DND-41 (cell line): ENCODE measurements around the gene CRY1.

Experiments used
- ATAC-seq: fragments of 200-7000 bp; cut with Tn5 transposase; 3 replicates; pipeline ENCODE4 v1.9.1; 2021; ENCODE audit warnings: low read depth; ENCODE audit not compliant: insufficient read depth
- DNase-seq: peaks from one replicate; pipeline ENCODE4 v3.0.0-alpha.2; 2020
- H2AFZ ChIP-seq: 2 replicates; pipeline ENCODE4 v1.6.0; 2012; ENCODE audit warnings: low read depth, low read length
- H3K27ac ChIP-seq: 2 replicates; pipeline ENCODE4 v1.5.1; 2012; ENCODE audit warnings: low read length, inconsistent platforms
- H3K27me3 ChIP-seq: fragments of 200-600 bp; sonication (generic); 2 replicates; pipeline ENCODE4 v1.6.0; 2012; ENCODE audit warnings: low read length, mild to moderate bottlenecking, inconsistent platforms; ENCODE audit not compliant: insufficient read depth, poor library complexity
- H3K36me3 ChIP-seq: 2 replicates; pipeline ENCODE4 v1.5.1; 2012; ENCODE audit warnings: low read length, inconsistent platforms; ENCODE audit not compliant: insufficient read depth
- H3K4me1 ChIP-seq: 2 replicates; pipeline ENCODE4 v1.5.1; 2012; ENCODE audit warnings: mild to moderate bottlenecking, low read length; ENCODE audit not compliant: insufficient read depth
- H3K4me2 ChIP-seq: 2 replicates; pipeline ENCODE4 v1.6.0; 2012; ENCODE audit warnings: mild to moderate bottlenecking, moderate library complexity, low read length, inconsistent platforms; ENCODE audit not compliant: insufficient read depth
- H3K4me3 ChIP-seq, 2 experiments: fragments of 200-600 bp in 1 of 2; shearing (Covaris generic) in 1 of 2; 2 replicates each; pipeline ENCODE4 v1.5.1; 2012 to 2016; ENCODE audit warnings: inconsistent platforms in 2 of 2, low read length in 2 of 2, mild to moderate bottlenecking in 2 of 2, low read depth in 1 of 2, moderate library complexity in 1 of 2
- H3K79me2 ChIP-seq: 2 replicates; pipeline ENCODE4 v1.6.0; 2012; ENCODE audit warnings: low read length, inconsistent platforms; ENCODE audit not compliant: insufficient read depth
- H3K9ac ChIP-seq: 2 replicates; pipeline ENCODE4 v1.6.0; 2012; ENCODE audit warnings: low read depth, mild to moderate bottlenecking, inconsistent platforms, low read length, moderate library complexity
- H3K9me3 ChIP-seq: 2 replicates; pipeline ENCODE4 v1.5.1; 2012; ENCODE audit warnings: low read length, moderate library complexity, mild to moderate bottlenecking, inconsistent platforms; ENCODE audit not compliant: insufficient read depth, severe bottlenecking
- H4K20me1 ChIP-seq: 2 replicates; pipeline ENCODE4 v1.6.0; 2012; ENCODE audit warnings: low read length; ENCODE audit not compliant: insufficient read depth
- EZH2 ChIP-seq: IDR thresholded peaks from 3 replicates; pipeline ENCODE4 v1.6.1; 2012; ENCODE audit warnings: borderline replicate concordance, low read depth, mild to moderate bottlenecking, moderate library complexity, low read length, inconsistent platforms; ENCODE audit not compliant: severe bottlenecking
- TF ChIP-seq, protein P1 (sequence below): IDR thresholded peaks from 2 replicates; pipeline ENCODE4 v1.5.1; 2012; ENCODE audit warnings: borderline replicate concordance, low read length, moderate library complexity, mild to moderate bottlenecking; ENCODE audit not compliant: poor library complexity, severe bottlenecking; ENCODE audit errors: extremely low read depth

Gene CRY1

DNA sequence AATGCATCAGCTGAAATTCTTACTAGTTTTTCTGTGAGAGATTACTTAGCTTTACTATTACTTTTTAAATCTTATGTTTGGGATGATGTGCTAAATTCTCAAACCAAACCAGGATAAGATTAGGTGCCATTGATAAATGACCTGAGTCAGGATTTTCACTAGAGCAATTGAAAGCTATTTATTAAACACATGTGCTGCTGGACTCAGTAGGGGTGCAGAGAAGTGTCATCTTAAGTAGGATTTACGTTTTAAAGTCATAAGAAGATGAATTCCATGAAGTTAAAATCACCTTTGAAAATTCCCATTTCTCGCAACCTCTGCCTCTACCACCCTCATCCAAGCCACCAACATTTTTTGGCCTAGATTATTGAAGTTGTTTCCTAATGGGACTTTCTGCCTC is 128.8 kb downstream of the CRY1 start:
- Histone ChIP-seq H3K27ac (no peak overlapping the region), H4K20me1 (peaks cover 5% of the 10 kb centered on the region)

GRCh38 chr12:106962286-106962685 is 131.1 kb downstream of the CRY1 start:
- Histone ChIP-seq H3K4me2 (no peak overlapping the region), H3K79me2 (peaks cover 72% of the 10 kb centered on the region), H3K27ac (no peak overlapping the region), H3K9me3 (no peaks in the 10 kb centered on the region), H3K27me3 (no peaks in the 10 kb centered on the region), H3K36me3 (peaks cover 13% of the 10 kb centered on the region), H3K4me3 (no peak overlapping the region), H3K4me1 (peaks cover 11% of the 10 kb centered on the region), H2AFZ (no peak overlapping the region), H3K9ac (no peak overlapping the region), H4K20me1 (peaks cover 5% of the 10 kb centered on the region)
- DNase-seq (no peak), ATAC-seq (no peak)
- TF ChIP-seq, protein P1, sequence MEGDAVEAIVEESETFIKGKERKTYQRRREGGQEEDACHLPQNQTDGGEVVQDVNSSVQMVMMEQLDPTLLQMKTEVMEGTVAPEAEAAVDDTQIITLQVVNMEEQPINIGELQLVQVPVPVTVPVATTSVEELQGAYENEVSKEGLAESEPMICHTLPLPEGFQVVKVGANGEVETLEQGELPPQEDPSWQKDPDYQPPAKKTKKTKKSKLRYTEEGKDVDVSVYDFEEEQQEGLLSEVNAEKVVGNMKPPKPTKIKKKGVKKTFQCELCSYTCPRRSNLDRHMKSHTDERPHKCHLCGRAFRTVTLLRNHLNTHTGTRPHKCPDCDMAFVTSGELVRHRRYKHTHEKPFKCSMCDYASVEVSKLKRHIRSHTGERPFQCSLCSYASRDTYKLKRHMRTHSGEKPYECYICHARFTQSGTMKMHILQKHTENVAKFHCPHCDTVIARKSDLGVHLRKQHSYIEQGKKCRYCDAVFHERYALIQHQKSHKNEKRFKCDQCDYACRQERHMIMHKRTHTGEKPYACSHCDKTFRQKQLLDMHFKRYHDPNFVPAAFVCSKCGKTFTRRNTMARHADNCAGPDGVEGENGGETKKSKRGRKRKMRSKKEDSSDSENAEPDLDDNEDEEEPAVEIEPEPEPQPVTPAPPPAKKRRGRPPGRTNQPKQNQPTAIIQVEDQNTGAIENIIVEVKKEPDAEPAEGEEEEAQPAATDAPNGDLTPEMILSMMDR: no peak
- no peak for TF ChIP-seq EZH2

More for the DNA sequence above, 128.8 kb downstream of the CRY1 start:
- DNase-seq (no peak), ATAC-seq (no peak)
- H3K9me3 ChIP-seq: no peaks in the 10 kb centered on the region
- TF ChIP-seq, protein P1: no peak
- no peak for TF ChIP-seq EZH2
- no peak overlapping the region for H3K9ac ChIP-seq
- H3K4me3 ChIP-seq: no peak overlapping the region
- H3K4me2 ChIP-seq: no peak overlapping the region
- peaks cover 29% of the 10 kb centered on the region for H3K36me3 ChIP-seq
- H2AFZ ChIP-seq: no peak overlapping the region
- peaks cover 50% of the 10 kb centered on the region for H3K79me2 ChIP-seq
- H3K4me1 ChIP-seq: no peaks in the 10 kb centered on the region
- no peaks in the 10 kb centered on the region for H3K27me3 ChIP-seq

DNA sequence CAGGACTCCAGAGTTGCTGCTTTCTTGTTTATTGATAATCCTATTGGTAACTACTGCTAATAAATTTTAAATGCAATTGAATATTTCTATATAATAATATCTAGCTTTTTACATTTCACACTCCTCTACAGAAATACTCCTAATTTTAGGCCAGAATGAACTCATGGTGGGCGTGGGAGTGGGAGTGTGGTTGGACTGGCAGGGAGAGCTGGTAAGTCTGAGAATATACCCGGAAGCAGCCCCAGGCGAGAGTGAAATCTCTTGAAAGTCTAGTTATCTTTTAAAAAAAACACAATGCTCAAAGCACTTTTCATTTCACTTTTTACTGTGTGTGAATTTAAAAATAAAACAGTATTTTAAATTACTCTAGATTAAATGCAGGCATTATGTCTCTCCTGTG is 132.9 kb downstream of the CRY1 start:
- Histone ChIP-seq H3K4me1 (peaks cover 14% of the 10 kb centered on the region), H3K79me2 (peaks cover 80% of the 10 kb centered on the region), H3K9ac (no peak overlapping the region), H3K27ac (no peak overlapping the region), H3K27me3 (no peaks in the 10 kb centered on the region), H4K20me1 (peaks cover 5% of the 10 kb centered on the region), H3K36me3 (peaks cover 8% of the 10 kb centered on the region), H3K9me3 (no peaks in the 10 kb centered on the region), H3K4me3 (no peak overlapping the region), H2AFZ (no peak overlapping the region), H3K4me2 (no peak overlapping the region)
- ATAC-seq: no peak
- DNase-seq: no peak
- no peak for TF ChIP-seq EZH2
- TF ChIP-seq, protein P1: no peak
